Keratinocyte (primary cell): ENCODE data around the gene FIBP. TPM values are rescaled to one million over a fixed set of nuclear protein-coding genes. Genes with fewer than 3 reads are reported as not detected.

Source experiments
- DNase-seq: peaks from one replicate; pipeline ENCODE4 v3.0.0-alpha.2; 2011; ENCODE audit warnings: low read depth, missing footprints, low spot score
- FAIRE-seq: peaks from 2 replicates; lab custom pipeline; 2011; peaks lifted over from hg19 to GRCh38; lab: Jason Lieb, UNC
- H2AFZ ChIP-seq: 2 replicates; pipeline ENCODE4 v1.6.0; 2012; ENCODE audit warnings: low read length, control low read depth, inconsistent platforms; ENCODE audit not compliant: control insufficient read depth
- H3K27ac ChIP-seq: 2 replicates; pipeline ENCODE4 v1.5.1; 2011; ENCODE audit warnings: low read length; ENCODE audit not compliant: control insufficient read depth, insufficient read depth
- H3K27me3 ChIP-seq: 3 replicates; pipeline ENCODE4 v1.6.0; 2011; ENCODE audit warnings: low read length; ENCODE audit not compliant: control insufficient read depth, insufficient read depth; ENCODE audit errors: extremely low read depth
- H3K36me3 ChIP-seq, 2 experiments: 2 replicates in 1 of 2; 3 replicates in 1 of 2; pipeline ENCODE4 v1.5.1; 2011; ENCODE audit warnings: low read length in 2 of 2, mild to moderate bottlenecking in 1 of 2; ENCODE audit not compliant: control insufficient read depth in 2 of 2, insufficient read depth in 2 of 2; ENCODE audit errors: extremely low read depth in 1 of 2
- H3K4me1 ChIP-seq: 3 replicates; pipeline ENCODE4 v1.5.1; 2011; ENCODE audit warnings: low read length; ENCODE audit not compliant: control insufficient read depth, insufficient read depth; ENCODE audit errors: extremely low read depth
- H3K4me2 ChIP-seq: 3 replicates; pipeline ENCODE4 v1.6.0; 2011; ENCODE audit warnings: low read depth, low read length; ENCODE audit not compliant: control insufficient read depth, insufficient read depth; ENCODE audit errors: extremely low read depth
- H3K4me3 ChIP-seq, 3 experiments: fragments of 200-600 bp in 1 of 3; sonication (generic) in 1 of 3; 2 replicates in 2 of 3; 3 replicates in 1 of 3; pipeline ENCODE4 v1.5.1; 2011 to 2016; ENCODE audit warnings: low read length in 3 of 3, mild to moderate bottlenecking in 3 of 3, control low read depth in 2 of 3, inconsistent platforms in 1 of 3, low read depth in 1 of 3, mixed read lengths in 1 of 3, mixed run types in 1 of 3, moderate library complexity in 1 of 3; ENCODE audit not compliant: control insufficient read depth in 2 of 3, insufficient read depth in 2 of 3; ENCODE audit errors: extremely low read depth in 1 of 3
- H3K79me2 ChIP-seq: 2 replicates; pipeline ENCODE4 v1.6.0; 2012; ENCODE audit warnings: low read length; ENCODE audit not compliant: control insufficient read depth, insufficient read depth
- H3K9ac ChIP-seq: 3 replicates; pipeline ENCODE4 v1.6.0; 2011; ENCODE audit warnings: low read length; ENCODE audit not compliant: control insufficient read depth, insufficient read depth; ENCODE audit errors: extremely low read depth
- H3K9me1 ChIP-seq: 3 replicates; pipeline ENCODE4 v1.6.0; 2011; ENCODE audit warnings: low read length; ENCODE audit not compliant: control insufficient read depth, insufficient read depth; ENCODE audit errors: extremely low read depth
- H3K9me3 ChIP-seq: 2 replicates; pipeline ENCODE4 v1.5.1; 2012; ENCODE audit warnings: low read depth, low read length; ENCODE audit not compliant: control insufficient read depth
- H4K20me1 ChIP-seq: 3 replicates; pipeline ENCODE4 v1.6.0; 2011; ENCODE audit warnings: low read length; ENCODE audit not compliant: control insufficient read depth, insufficient read depth; ENCODE audit errors: extremely low read depth
- EZH2 ChIP-seq: IDR thresholded peaks from one replicate; pipeline ENCODE4 v1.6.1; 2012; ENCODE audit warnings: inconsistent platforms, mild to moderate bottlenecking, low read length, moderate library complexity
- dilution Hi-C: fragments of 300-500 bp; cut with MboI; formaldehyde crosslinking; loops from one replicate; pipeline ENCODE4 v1.7.0; 2020; ENCODE audit warnings: low sequenced_read_pairs; ENCODE audit not compliant: extremely low pct_ligation_motif_present
- polyA plus RNA-seq, 5 experiments: library from polyadenylated mRNA; depleted of rRNA in 3 of 5; stranded (reverse) in 3 of 5; stranded (forward) in 1 of 5; unstranded in 1 of 5; fragments of >200 nt; gene quantifications; 1 replicate in 1 of 5; 2 replicates in 3 of 5; 3 replicates in 1 of 5; pipeline versions ENCODE4 v1.2.1 to v1.2.3, GENCODE V29; 2011 to 2012; ENCODE audit warnings: missing spikeins in 2 of 5, low read depth in 1 of 5, low replicate concordance in 1 of 5
- TF ChIP-seq, protein P1 (sequence below), 3 experiments: IDR thresholded peaks in 1 of 3; conservative IDR thresholded peaks in 1 of 3; optimal IDR thresholded peaks in 1 of 3; 2 replicates in 2 of 3; 3 replicates in 1 of 3; pipeline versions ENCODE3 to v1.5.1; 2011; ENCODE audit warnings: low read length in 3 of 3, mild to moderate bottlenecking in 3 of 3, moderate library complexity in 2 of 3, control low read depth in 1 of 3, inconsistent platforms in 1 of 3; ENCODE audit not compliant: insufficient read depth in 2 of 3; ENCODE audit errors: extremely low read depth in 1 of 3

The FIBP gene
- polyA plus RNA-seq, 1 donor (not counting 4 experiments of a cell fraction or from before 2014, with no cell fraction given) = 95.1 TPM

DNA sequence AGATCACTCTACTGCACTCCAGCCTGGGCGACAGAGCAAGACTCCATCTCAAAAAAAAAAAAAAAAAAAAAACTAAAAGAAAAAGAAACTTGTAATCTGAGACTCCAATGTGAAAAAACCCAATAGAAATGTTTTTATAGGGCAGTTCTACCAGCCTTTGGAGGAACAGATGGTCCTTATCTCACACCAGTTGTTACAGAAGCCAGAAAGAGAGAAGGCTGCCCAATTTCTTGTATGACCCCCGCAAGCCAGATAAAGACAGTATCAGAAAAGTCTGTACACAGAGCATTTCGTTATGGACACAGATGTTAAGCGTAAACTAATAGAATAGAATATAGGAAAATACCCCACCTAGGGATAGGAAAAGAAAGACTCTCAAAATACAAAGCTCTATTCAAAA, 45.7 kb upstream of the FIBP start:
- Histone ChIP-seq H2AFZ (no peak overlapping the region), H3K79me2 (no peaks in the 10 kb centered on the region), H3K36me3 (no peaks in the 10 kb centered on the region), H4K20me1 (no peaks in the 10 kb centered on the region), H3K4me2 (no peak overlapping the region), H3K27me3 (no peaks in the 10 kb centered on the region), H3K27ac (no peak overlapping the region), H3K4me1 (no peaks in the 10 kb centered on the region), H3K9me3 (no peaks in the 10 kb centered on the region), H3K9ac (no peak overlapping the region), H3K9me1 (no peaks in the 10 kb centered on the region), H3K4me3 (no peak overlapping the region)
- dilution Hi-C loops = no loop called here
- FAIRE-seq (no peak), DNase-seq (no peak)
- no peak for TF ChIP-seq EZH2
- TF ChIP-seq, protein P1, sequence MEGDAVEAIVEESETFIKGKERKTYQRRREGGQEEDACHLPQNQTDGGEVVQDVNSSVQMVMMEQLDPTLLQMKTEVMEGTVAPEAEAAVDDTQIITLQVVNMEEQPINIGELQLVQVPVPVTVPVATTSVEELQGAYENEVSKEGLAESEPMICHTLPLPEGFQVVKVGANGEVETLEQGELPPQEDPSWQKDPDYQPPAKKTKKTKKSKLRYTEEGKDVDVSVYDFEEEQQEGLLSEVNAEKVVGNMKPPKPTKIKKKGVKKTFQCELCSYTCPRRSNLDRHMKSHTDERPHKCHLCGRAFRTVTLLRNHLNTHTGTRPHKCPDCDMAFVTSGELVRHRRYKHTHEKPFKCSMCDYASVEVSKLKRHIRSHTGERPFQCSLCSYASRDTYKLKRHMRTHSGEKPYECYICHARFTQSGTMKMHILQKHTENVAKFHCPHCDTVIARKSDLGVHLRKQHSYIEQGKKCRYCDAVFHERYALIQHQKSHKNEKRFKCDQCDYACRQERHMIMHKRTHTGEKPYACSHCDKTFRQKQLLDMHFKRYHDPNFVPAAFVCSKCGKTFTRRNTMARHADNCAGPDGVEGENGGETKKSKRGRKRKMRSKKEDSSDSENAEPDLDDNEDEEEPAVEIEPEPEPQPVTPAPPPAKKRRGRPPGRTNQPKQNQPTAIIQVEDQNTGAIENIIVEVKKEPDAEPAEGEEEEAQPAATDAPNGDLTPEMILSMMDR (optimal IDR thresholded peaks at IDR 0.05 in 1 of 3, IDR thresholded peaks at IDR 0.05 in 1 of 3, conservative IDR thresholded peaks at IDR 0.05 in 1 of 3; ENCODE audit: extremely low read depth in 1 of 3, insufficient read depth in 2 of 3, low read length in 3 of 3) = no peak

DNA sequence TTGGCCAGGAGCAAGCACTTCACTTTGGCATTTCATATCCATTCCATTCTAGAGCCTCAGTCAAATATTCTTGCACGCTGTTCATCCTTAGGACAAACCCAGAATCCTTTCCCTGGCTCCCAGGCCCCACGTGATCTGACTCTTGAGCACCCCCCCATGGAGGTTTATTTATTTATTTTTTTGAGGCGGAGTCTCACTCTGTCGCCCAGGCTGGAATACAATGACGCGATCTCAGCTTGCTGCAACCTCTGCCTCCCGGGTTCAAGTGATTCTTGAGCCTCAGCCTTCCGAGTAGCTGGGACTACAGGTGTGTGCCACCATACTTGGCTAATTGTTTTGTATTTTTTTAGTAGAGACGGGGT, 44.3 kb upstream of the FIBP start:
- Histone ChIP-seq H3K9ac (no peak overlapping the region), H2AFZ (no peak overlapping the region), H3K27me3 (no peaks in the 10 kb centered on the region), H3K27ac (no peak overlapping the region), H4K20me1 (no peaks in the 10 kb centered on the region), H3K36me3 (no peaks in the 10 kb centered on the region), H3K4me3 (no peak overlapping the region), H3K4me1 (no peaks in the 10 kb centered on the region), H3K4me2 (no peak overlapping the region), H3K9me1 (no peaks in the 10 kb centered on the region), H3K9me3 (no peaks in the 10 kb centered on the region), H3K79me2 (no peaks in the 10 kb centered on the region)
- no peak for DNase-seq
- dilution Hi-C loops = no loop called here
- no peak for FAIRE-seq
- TF ChIP-seq, protein P1 (optimal IDR thresholded peaks at IDR 0.05 in 1 of 3, IDR thresholded peaks at IDR 0.05 in 1 of 3, conservative IDR thresholded peaks at IDR 0.05 in 1 of 3; ENCODE audit: extremely low read depth in 1 of 3, insufficient read depth in 2 of 3, low read length in 3 of 3) = no peak
- TF ChIP-seq EZH2 = no peak
